ENCODE data around the gene ZXDC.

DNA sequence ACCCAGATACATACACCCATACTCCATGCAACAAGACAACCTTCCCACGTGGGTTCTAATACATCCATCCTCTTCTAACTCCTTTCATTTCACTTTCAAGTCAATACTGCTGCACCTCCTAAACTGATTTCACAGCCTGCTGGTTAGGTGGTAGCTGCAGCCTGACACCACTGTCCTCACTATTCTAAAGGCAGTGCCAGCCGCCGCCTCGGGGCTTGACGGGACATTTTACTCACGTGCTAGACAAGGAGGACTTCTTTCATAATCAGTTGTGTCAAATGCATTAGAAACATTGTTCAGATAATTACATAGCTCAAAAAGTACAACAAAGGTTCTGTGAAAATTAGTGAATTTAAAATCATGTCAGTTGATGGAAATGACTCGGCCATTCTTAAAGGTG is 35.6 kb upstream of the ZXDC start:
- TF ChIP-seq EZH2phosphoT487 (IDR thresholded peaks at IDR 0.05; ENCODE audit: insufficient read depth, low read depth) (no peak), EZH2 (IDR thresholded peaks at IDR 0.05; ENCODE audit: insufficient read depth, poor library complexity, severe bottlenecking) (no peak)
